ENCODE results near the gene SPEG. TPM values are rescaled to one million over a fixed set of nuclear protein-coding genes. Genes with fewer than 3 reads are reported as not detected.

The SPEG gene
- total RNA-seq, 4 donors from 2014 or later: 12.4 to 28.9 (median 17.7) TPM

- DNase-seq (ENCODE audit: low spot score): no peak
- no peak for TF ChIP-seq CTCF (IDR thresholded peaks at IDR 0.05)
- ATAC-seq (ENCODE audit: low FRiP score): no peak
These were observed 64.3 kb downstream of the SPEG start for GRCh38 chr2:219499058-219499307.

- no peak for TF ChIP-seq CTCF (IDR thresholded peaks at IDR 0.05)
- ATAC-seq (ENCODE audit: low FRiP score): no peak
- DNase-seq (ENCODE audit: low spot score): no peak
These were observed 64.9 kb downstream of the SPEG start for GRCh38 chr2:219499555-219499954.

GRCh38 chr2:219500135-219500534, 65.5 kb downstream of the SPEG start:
- no peak for TF ChIP-seq CTCF (IDR thresholded peaks at IDR 0.05)
- DNase-seq (ENCODE audit: low spot score): no peak
- ATAC-seq (ENCODE audit: low FRiP score): no peak

GRCh38 chr2:219501849-219502248, 67.2 kb downstream of the SPEG start:
- TF ChIP-seq CTCF (IDR thresholded peaks at IDR 0.05): no peak
- DNase-seq (ENCODE audit: low spot score): no peak
- ATAC-seq (ENCODE audit: low FRiP score): no peak

GRCh38 chr2:219502618-219503017, 68.0 kb downstream of the SPEG start:
- ATAC-seq (ENCODE audit: low FRiP score) (no peak), DNase-seq (ENCODE audit: low spot score) (no peak)
- no peak for TF ChIP-seq CTCF (IDR thresholded peaks at IDR 0.05)

- TF ChIP-seq CTCF (IDR thresholded peaks at IDR 0.05): no peak
- ATAC-seq (ENCODE audit: low FRiP score) (no peak), DNase-seq (ENCODE audit: low spot score) (no peak)
These were observed 70.9 kb downstream of the SPEG start for GRCh38 chr2:219505585-219505984.

GRCh38 chr2:219506153-219506801, 71.6 kb downstream of the SPEG start:
- no peak for TF ChIP-seq CTCF (IDR thresholded peaks at IDR 0.05)
- DNase-seq (ENCODE audit: low spot score) (no peak), ATAC-seq (ENCODE audit: low FRiP score) (no peak)
